HG02763 (cell line): Measurements from ENCODE around the gene LRRC73.
"Not testable (repeated sequence)": the region's sequence is repeated elsewhere in the genome, so short reads cannot be mapped to it uniquely, and the experiment has no call there.

Experiments used
- ATAC-seq: cut with Tn5 transposase; IDR thresholded peaks from one replicate; pipeline ENCODE4 v1.9.1; 2021; ENCODE audit warnings: mild to moderate bottlenecking, moderate library complexity; ENCODE audit not compliant: unreplicated experiment

The LRRC73 gene

GRCh38 chr6:43511824-43512415, 1.8 kb upstream of the LRRC73 start:
- ATAC-seq = no peak

- ATAC-seq = no peak
These were observed 649 bp upstream of the LRRC73 start for GRCh38 chr6:43510827-43511163.

DNA sequence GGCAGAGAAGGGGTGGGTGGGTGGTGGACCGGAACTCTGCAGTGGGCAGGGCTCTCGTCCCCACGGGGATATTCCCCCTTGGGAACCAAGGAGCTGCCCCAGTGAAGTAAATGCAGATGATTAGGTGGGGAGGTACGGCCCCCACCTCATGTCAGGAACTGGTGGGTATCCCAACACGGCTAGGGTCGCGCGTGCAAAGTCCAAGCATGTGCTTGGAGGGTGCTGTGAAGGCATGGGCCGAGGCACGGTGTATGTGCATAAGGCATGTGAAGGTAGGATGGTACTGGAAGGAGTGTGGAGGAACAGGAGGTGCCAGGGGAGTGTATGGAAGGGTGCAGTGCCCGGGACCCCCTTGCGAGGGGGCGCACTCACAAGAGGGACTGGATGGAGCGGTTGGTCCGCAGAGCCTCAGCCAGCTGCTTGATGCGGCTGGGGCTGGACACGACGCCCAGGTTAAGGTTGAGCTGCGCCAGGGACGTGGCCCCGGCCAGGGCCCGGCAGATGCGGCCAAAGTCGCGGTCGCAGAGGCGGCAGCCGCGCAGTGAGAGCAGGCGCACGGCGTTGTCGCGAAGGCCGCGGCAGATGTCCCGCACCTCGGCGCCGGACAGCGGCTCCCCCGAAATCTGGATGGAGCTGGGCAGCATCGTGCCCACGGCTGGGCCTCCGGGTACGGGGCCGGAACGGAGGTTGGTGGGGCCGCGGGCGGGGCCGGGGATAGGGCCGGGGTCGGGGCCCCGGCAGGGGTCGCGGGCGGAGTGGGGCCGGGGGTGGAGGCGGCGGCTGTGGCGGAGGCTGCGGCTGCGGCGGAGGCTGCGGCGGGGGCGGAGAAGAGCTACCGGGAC, 783 bp downstream of the LRRC73 start:
- peak; percentile 2 for ATAC-seq

DNA sequence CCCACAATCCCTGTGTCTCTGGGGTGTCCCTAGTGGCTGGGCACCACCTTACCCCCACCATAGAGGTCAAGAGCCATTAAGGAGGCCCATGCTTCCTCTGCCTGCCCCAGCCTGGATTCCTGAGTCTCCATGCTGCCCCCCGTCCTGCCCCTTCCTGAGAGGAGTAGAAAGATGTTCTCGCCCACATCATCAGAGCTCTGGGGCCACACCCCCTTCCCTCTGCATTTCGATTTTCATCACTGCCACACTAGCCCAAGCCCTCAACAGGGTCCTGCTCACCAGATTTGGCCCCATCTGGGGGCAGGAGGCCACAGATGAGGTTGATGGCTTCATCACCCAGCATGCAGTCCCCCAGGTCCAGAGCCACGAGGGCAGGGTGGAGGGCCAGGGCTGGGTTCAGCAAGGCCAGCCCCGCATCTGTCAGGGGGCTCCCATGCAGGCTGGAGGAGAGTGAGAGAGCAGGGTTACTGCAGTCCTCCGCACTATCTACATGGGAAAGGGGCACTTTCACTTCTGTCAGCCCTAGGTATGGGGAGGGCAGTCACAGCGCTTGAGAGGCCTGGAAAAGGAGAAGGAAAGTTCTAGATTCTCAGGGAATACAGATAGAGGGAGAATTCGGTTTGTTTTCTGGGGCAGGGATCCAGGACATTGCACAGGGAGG, 1.5 kb downstream of the LRRC73 start:
- no peak for ATAC-seq

DNA sequence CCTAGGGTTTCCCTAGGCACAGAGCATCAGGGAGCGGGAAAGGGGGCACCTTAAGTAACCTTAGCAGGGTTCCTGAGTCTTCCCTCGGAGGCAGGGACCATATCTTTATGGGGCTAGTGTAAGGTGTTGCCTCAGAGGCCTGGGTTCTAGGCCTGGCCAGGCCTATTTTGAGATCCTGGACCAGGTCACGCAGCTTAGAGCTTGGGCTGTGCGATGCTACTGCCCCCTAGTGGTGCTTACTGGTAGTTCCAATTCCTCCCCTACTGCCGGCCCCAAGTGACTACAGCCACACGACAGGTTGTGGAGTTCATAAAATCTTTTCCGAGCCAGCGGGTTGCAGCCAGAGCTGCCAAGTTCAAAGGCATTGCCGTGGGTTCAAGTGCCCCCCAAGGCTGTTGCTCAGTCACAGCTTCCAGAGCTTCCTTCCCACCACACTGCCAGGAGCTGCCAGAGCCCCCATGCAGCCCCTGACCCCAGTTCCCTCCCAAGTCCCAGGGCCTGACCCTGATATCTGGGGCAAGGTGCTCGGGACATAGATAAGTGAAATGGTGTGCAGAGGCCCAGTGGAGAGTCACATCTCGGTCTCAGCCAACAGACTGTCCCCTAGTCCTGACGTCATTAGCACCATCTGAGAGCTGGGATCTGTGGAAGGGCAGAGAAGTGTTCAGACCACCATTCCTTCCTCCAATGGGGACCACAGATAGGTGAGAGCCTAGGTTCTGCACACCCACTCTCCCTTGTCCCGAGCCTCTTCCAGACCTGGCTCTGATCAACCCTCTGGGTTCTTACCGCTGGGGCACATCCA, 3.3 kb downstream of the LRRC73 start:
- ATAC-seq = no peak

DNA sequence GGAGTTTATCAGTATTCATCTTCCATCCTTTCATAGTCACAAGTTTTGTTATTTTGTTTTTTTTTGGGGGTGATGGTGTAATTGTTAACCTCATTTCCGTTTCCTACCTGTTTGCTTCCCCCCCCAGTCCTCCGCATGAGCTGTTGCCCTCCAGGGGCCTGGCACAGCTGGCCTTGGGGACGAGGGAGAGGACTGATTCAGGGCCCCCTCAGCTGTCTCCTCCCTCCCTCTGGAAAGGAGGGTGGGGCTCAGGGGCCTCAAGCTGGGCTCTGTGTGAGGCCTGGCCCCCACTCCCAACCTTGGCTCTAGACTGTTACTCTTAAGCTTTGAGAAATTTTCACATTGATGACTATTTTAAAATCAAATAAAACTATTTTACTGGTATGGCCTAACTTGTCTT, 4.0 kb downstream of the LRRC73 start:
- ATAC-seq = no peak

DNA sequence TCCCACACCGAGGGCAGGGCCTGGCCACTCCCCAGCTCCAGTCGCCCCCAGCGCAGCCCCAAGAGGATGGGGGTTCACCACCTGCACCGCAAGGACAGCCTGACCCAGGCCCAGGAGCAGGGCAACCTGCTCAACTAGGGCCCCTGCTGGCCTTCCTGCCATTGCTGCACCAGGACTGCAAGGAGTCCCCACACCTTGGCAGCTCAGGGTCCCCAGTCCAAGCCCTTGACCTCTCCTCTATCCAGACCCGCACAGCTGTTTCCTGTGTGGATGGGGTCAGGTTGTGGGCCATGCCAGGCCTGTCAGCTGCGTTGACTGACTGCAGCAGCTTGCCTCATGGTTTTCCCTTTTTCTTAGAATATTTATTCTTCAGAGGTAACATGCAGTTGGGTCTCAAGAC, 4.4 kb downstream of the LRRC73 start:
- no peak for ATAC-seq

- no peak for ATAC-seq
These were observed 5.2 kb downstream of the LRRC73 start for GRCh38 chr6:43504756-43505593.

- no peak for ATAC-seq
These were observed 6.7 kb downstream of the LRRC73 start for GRCh38 chr6:43503443-43503842.

- ATAC-seq = no peak
These were observed 7.5 kb downstream of the LRRC73 start for GRCh38 chr6:43502666-43503065.

DNA sequence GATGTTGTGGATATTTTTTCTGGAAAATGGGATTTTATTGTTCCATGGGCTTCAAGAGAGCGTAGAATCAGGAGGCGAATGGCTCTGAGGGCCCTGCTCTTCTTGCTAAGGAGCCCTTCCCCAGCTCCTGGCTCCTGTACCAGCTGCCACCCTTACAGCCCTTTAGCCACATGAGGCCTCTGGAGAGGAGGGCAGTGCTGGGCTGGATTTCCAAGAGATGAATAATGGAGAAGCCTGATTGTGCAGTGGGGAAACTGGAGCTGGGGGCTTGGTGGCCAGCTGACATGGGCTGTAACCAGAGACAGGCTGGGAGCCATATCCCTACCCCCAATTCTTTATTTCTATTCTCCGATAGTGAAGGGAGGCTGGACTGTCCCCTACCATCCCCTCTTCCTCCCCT, 9.2 kb downstream of the LRRC73 start:
- ATAC-seq = no peak

DNA sequence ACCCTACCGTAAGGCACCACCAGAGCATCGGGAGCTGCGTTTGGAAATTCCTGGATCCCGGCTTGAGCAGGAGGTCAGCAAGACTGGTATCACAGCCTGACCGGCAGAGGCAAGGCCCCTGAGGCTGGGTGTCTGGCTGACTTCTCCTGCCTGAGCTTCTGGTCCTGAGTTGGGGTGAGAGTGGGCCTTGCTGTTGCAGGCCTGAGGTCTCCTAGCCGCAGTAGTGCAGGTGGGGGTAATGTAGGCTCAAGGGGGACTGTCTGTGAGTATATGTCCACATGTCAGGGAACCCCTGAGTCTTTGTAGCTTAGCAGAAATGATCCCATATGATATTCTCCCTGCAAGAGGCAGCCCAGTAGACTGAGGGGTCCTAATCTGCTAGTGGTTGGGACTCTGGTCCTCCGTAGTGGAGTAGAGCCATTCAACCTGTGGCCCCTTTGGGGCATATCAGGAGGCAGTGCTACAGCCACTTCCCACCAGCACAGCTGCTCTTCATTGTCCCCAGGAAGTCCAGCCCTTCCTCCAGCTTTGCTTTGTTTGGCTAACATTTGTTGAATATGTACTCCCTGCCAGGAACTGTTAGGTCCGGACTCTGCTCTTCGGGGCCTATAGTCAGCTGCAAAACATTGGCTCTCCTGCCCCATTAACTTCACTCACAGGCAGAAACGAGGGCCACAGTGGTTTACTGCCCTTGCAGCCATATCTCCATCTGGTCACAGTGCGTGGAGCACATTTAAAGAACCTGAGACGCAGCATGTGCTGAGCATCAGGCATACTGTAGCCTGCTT, 10.9 kb downstream of the LRRC73 start:
- no peak for ATAC-seq

DNA sequence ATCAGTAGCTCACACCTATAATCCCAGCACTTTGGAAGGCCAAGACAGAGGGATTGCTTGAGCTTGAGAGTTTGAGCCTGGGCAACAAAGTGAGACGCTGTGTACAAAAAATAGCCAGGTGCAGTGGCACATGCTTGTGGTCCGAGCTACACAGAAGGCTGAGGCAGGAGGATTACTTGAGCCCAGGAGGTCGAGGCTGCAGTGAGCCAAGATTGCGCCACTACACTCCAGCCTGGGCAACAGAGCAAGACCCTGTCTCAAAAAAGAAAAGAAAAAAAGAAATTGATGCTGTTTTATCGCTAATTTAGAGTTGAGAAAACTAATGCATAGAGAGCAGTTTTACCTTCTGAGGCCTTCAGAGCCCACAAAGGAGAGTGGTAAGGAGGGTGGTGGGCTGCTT, 11.9 kb downstream of the LRRC73 start:
- not testable (repeated sequence) for ATAC-seq

DNA sequence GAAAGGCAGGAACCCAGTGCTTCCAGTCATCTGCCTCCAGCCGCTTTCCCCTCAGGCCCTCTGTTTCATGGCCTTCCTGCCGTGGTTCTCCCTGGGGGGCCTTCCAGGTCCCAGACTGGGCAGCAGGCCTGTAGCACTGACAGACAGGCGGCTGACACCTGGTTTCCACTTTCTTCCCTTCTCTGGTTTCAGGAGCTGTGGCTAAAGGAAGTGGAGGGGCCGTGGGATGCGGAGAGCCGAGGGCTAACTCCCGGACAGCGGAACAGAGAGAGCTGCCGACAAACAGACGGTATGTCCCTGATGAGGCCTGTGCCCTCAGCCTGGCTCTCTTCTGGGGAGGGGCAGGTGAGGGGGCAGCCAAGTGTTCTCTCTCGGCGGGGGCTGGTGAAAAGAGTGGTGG, 12.5 kb downstream of the LRRC73 start:
- ATAC-seq = no peak

DNA sequence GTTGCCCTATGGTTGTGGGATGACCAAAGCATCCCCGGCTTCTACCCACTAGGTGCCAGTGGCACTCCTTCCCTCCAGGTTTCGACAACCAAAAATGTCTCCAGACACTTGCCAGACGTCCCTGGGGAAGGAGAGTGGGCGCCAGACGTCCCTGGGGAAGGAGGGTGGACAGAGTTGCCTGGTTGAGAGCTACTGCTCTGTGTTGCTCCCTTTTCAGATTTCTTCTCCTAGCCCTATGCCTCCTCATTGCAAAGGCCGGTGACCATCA, 13.1 kb downstream of the LRRC73 start:
- no peak for ATAC-seq

GRCh38 chr6:43496370-43497128, 13.6 kb downstream of the LRRC73 start:
- no peak for ATAC-seq

- ATAC-seq = no peak
These were observed 14.7 kb downstream of the LRRC73 start for GRCh38 chr6:43495409-43495941.

GRCh38 chr6:43494766-43495165, 15.4 kb downstream of the LRRC73 start:
- no peak for ATAC-seq

GRCh38 chr6:43494321-43494720, 15.8 kb downstream of the LRRC73 start:
- ATAC-seq = no peak
